ENCODE measurements around the gene SGMS1.
"Not testable (repeated sequence)": the region's sequence is repeated elsewhere in the genome, so short reads cannot be mapped to it uniquely, and the experiment has no call there.

SGMS1 gene

DNA sequence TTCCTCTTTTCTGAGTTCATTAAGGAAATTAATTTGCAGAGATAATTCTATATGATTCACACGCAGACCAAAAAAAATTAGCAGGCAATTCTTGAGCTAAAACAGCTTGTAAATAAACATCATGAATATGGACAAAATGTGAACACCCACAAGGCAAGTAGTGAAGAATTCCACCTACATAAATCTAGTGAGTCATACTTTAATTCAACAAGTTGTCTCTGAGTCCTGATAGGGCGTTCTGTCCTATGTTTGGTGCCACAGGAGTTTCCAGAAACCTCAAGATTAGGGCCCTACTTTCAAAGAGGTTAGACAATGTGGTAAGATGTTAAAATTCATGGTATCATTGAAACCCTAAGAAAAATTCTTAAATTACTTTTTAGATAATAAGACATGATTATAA, 122.3 kb downstream of the SGMS1 start:
- no peak for FAIRE-seq

DNA sequence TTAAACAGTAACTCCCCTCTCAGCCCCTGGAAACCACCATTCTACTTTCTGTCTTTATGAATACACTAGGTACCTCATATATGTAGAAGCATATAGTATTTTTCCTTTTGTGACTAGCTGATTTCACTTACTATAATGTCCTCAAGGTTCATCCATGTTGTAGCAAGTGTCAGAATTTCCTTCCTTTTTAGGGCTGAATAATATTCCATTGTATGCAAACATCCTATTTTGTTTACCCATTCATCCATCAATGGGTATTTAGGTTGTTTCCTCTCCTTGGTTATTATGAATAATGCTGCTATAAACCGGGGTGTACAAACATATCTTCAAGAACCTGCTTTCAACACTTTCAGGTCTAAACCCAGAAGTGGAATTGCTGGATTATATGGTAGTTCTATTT, 125.3 kb downstream of the SGMS1 start:
- no peak for FAIRE-seq

DNA sequence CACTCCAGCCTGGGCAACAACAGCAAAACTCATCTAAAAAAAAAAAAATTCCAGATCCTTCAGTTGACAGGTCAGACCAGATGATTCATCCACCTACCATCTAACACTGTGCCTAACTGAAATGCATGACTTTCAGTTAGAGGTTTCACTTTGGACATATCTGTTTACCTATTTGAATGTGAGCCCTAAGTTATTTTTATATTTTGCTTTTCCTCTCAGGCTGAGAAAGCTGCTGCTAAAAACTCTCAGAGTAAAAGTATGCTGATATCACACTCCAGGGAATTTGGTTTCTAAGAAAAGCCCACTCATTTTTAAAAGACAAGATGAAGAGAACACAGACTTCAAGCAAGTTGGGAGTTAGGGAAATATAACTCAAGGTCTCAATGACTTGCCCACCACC, 126.0 kb downstream of the SGMS1 start:
- FAIRE-seq = no peak

DNA sequence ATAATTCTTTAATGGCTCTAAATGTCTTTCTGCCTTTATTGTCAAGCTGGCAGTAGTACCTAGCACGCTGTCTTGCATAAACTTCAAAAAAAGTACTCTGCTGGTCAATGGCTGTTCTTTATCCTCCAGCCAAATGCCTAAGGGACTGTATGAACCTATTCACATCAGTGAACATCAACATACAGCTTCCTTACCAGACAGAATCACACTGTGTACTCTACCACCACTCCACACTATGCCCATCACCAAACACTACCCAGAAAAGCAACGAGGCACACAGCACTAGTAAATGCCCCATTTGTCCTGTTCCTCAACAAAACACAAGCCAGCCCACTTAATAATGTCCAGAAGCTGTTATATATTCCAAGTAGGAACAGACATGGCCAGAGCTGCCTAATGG, 127.5 kb downstream of the SGMS1 start:
- FAIRE-seq = no peak

DNA sequence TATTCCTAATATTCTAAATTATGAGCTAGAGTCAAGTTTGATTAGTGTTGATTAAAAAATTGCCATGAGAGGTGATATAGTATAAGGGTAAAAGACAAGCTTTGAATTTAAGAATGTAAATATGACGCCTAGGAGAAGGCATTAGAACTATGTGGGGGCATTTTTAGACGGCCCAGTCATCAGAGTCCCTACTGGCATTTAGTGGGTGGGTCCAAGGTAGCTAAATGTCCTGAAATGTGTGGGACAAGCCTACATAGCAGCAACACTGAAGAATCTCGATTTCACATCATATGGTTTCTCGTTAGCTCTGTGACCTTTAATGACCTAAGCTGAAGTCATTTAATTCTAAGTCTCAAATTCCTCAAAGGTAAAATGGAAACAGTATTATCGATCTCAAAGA, 133.5 kb downstream of the SGMS1 start:
- no peak for FAIRE-seq

DNA sequence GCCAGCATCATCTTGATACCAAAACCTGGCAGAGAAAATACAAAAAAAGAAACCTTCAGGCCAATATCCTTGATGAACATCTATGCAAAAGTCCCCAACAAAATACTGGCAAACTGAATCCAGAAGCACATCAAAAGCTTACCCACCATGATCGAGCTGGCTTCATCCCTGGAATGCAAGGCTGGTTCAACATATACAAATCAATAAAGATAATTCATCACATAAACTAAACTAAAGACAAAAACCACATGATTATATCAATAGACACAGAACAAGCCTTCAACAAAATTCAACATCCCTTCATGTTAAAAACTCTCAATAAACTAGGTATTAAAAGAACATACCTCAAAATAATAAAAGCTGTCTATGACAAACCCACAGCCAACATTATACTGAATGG, 139.2 kb downstream of the SGMS1 start:
- FAIRE-seq = not testable (repeated sequence)

DNA sequence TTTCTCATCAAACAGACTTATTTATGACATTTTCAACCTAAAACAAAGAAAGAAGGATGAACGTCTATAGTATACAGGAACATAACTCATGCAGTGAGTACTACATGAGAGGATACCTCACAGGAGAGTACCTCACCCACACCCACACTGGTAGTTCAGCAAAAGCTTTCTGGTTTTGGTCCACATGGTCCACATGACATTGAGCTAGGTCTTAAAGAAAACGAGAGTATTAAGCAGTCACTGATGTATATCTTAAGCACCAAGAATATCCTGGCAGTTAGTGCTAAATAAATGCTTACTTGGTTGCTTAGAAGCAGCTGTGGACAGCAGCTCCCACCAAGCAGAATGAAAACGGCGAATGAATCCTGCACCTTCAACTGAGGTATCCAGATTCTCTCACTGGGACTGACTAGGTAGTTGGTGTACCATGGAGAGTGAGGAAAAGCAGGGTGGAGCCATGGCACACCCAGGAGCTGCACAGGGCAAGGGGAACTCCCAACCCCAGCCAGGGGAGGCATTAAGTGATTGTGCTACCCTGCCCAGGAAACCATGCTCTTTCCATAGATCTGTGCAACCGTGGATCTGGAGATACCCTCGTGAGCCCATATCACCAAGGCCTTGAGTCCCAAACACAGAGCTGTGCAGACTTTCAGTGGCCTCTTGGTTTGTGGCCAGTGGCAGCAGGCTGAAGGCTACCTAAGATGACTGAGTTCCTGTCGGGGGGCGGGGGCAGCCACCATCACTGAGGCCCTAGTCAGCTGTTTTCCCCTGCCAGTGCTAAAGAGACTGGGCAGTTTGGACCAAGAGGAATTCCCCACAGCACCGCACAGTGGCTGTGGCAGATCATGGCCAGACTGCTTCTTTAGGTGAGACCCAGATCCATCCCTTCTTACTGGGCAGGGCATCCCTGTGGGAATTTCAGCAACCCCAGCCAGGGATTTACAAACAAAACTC, 143.4 kb downstream of the SGMS1 start:
- no peak for FAIRE-seq

DNA sequence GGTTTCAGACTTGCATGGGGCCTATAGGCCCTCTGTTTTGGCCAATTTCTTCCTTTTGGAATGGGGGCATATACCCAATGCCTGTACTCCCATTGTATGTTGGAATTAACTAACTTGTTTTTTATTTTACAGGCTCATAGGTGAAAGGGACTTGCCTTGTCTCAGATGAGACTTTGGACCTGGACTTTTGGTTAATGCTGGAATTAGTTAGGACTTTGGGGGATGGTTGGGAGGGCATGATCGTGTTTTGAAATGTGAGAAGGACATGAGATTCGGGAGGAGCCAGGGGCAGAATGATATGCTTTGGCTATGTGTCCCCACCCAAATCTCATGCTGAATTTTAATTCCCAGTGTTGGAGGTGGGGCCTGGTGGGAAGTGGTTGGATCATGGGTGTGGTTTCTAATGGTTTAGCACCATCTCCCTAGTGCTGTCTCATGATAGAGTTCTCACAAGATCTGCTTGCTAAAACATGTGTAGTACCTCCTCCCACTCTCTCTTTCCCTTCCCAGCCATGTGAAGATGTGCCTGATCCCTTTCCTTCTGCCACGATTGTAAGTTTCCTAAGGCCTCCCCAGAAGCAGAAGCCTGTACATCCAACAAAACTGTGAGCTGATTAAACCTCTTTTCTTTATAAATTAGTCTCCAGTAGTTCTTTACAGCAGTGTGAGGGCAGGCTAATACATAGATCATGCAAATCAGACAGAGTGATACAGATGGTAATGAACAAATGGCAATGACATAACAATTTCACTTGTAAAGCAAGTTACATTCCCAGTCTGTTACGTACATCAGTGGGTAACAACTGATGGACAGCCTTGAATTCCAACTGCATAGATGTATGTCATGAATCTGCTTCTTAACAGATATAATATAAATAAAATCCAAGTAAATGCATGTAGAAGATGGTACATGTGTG, 146.2 kb downstream of the SGMS1 start:
- no peak for FAIRE-seq

DNA sequence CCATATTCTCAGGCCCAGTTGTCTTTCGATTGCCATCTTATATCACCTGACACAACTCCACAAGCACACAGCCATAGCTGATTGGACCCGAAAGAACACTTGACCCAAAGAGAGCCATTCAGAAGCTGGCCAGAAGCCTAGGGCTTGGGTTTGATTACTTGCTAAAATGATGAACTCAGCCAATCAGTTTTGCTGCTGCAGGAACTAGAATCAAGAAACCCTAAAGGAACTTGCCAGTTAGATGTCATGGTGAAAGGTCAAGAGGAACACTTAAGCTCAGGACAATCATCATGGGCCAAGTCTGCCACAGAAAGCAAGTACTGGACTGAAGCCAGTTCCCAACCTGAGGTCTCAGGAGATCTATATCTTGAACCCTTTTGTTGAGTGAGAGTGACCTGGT, 150.0 kb downstream of the SGMS1 start:
- FAIRE-seq = no peak

DNA sequence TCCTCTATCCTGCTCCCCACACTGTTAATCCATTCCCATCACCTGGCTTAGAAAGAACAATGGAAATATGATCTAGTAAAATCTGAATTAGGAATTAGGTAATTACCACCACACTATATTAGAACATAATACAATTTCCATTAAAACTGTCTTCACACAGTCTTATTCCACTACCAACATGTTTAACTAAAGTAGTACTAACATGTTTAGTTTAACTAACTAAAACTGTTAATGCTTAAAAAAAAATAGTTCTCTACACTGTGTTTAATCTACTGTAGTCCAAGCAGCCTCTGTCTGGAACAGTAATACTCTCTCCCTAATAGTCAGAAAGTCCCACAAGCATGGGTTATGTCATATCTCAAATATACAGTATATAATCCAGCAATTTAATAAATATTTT, 150.8 kb downstream of the SGMS1 start:
- FAIRE-seq = peak; percentile 25

DNA sequence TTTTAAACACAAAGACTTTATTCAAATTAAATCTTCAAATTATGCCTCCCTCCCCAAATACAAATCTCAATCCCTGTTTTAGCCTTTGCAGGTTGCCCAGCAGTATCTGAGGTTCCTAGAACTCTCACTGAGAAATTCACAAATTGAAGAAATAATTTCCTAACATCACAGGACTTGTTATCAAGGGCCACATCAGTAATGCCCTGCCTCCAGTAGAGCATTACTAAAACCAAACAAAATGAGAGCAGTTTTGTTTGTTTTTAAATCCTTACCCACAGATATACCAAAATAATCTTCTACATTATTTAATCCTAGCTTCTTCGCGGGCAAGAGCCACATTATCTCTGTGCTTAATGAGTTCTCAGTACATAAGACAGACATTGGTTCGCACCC, 152.2 kb downstream of the SGMS1 start:
- FAIRE-seq = no peak

DNA sequence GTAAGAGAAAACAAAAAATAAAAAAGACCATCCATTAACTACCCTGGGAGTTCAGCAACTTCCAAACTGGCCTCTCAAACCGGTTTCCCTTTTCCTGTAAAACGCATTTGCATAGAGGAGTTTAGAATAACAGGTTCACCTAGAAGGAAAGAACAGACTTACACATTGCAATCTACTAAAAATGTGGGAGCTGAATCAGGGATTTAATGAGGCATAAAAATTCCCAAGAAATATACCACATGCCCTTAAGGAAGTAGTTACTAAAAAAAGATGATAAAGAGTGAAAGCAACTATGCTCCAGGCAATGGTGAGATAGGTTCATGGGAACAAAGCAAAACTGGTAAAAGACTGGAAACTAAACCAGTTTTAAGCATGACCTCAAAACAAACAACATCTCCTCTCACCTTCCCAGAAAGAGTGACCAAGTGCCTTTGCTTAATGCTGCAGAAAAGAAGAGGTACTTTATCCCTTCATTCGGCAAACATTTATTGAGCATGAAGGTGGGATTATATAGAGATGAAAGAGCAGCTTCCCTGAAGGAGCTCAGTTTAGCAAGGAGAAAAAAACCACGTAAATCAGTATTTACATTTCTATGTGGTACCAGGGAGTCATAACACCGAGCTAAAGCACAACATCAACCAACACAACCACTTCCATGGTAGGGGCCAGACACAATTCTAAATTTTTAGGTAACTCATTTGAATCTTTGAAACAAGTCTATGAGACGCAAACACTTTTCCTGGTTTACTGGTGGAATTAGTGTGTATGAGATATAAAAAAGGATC, 152.8 kb downstream of the SGMS1 start:
- no peak for FAIRE-seq

DNA sequence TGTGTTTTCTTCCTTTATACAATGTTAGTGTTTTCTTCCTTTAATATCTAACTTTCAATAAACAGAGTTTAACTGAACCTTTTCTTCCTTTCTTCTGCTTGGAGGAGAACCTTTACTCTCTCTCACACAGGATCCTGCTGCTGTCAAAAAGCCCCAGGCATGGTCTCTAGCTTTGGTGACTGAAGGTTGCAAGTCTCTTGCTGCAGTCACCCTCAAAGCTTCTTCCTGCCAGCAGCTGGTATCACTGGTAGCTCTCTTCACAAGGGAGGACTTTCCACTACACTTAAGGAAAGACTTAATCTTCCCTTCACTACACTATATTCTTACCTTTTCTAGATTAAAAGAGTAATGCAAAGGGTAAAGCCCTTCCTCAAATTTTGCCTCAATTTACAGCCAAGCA, 153.4 kb downstream of the SGMS1 start:
- no peak for FAIRE-seq

DNA sequence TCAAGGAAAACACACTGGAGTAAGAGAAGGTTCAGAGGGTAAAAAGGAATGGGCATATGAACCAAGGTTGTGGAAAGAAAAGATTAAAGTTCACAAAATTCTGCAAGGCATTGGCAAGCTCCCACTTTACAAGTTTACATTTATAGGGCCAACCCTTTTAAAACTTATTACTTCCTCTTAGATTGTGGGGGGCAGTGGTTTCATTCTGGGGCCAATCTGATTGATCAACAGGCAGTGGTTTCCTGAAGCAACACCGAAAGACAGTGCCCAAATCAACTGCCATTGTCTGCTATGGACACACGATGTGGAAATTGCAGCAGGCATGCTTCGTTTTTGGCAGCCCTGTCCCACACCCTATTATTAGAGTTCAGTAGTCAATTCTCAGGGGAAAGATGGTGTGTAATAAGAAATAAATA, 154.0 kb downstream of the SGMS1 start:
- FAIRE-seq = no peak

DNA sequence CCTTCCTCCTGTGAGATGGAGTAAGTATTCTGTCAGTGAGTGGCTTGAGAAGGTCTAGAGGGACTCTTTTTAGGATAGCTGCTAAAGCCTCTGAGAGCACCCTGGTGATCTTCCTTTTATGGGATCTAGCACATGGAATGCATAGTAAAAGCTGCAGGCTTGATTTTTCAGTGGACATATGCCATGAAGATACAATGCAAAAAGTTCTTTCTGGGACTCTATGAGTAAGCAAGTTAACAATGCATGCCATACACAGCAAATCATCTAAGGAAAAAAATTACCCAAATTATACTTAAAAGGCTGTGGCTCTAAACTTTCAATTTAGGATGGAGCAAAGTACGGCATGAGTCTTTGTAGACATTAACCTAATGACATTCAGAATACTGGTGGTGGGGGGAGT, 154.5 kb downstream of the SGMS1 start:
- FAIRE-seq = no peak

DNA sequence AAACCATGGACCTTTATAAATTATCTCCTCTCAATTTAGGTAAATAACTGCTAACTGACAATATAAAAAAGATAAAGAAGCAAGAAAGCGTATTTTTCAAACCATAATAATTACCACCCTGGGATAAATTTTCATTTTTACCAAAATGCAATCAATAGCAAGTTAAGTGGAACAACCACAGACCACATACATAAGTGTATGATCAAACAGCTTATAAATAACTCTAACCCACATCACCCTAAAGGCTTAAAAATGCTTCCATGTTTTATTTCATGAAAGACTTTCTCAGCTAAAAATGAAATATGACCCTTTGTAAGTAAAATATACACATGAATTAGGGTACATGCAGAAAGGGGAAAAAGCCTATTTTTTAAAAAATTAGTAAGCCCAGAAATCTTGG, 156.5 kb downstream of the SGMS1 start:
- FAIRE-seq = no peak

DNA sequence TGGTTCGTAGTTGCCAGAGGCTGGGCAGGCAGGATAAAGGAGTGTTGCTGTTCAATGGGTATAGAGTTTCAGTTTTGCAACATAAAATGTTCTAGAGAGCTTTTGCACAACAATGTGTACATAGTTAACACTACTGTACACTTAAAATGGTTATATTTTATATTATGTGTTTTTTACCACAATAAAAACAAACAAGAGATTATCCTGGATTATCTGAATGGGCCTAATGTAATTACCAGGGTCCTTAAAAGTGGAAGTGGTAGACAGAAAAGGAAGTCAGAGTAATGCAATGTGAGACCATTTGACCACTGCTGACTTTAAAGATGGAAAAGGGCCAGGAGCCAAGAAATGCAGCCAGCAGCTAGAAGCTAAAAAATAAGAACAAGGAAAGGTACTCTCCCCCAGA, 159.7 kb downstream of the SGMS1 start:
- FAIRE-seq = no peak

DNA sequence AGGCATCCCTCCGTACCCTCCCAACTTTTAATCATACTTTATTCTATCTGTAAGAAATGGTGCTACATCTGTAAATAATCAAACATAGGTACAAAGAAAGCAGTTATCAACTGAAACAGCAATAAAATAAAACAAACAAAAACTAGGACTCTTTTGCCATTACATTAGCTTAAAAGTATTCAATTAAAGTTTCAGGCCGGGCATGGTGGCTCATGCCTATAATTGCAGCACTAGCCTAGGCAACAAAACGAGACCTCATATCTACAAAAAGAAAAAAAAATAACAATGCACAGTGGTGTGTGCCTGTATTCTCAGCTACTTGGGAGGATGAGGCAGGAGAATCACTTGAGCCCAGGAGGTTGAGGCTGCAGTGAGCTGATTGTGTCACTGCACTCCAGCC, 161.9 kb downstream of the SGMS1 start:
- FAIRE-seq = no peak

DNA sequence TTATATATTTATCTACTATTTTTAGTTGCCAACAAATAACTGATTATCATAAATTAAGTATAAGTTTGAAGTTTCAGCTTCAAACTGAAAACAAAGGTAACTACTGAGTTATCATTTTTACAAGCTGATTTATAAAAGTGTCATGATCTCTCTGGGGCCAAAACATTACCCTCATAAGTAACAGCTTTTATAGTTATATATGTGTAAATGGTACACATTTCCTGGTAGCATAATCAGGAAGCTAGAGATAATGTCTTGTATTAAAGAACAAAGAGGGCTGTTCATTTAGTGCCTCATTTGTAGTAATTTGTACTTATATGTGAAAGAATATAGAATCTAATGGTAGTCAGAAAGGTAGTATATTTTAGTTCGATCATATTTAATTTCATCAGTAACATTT, 162.6 kb downstream of the SGMS1 start:
- peak; percentile 58 for FAIRE-seq

DNA sequence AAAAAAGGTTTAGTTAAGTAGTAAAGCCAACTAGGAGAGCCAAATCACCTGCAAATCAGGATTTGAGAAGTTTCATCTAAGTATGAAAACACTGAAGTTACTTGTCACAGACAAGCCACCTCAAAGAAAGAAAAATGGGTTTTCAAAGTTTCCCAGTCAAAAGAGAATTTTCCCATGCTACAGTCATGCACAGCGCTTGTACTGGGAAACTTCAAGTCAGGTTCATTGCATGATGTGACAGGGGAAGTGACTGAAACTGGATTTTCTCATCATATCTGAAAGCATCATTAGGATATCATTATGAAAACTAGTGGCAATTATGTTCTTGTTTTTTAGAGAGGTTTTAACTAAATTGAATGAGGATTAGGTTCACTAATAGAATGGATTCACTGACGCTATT, 167.0 kb downstream of the SGMS1 start:
- FAIRE-seq = no peak

DNA sequence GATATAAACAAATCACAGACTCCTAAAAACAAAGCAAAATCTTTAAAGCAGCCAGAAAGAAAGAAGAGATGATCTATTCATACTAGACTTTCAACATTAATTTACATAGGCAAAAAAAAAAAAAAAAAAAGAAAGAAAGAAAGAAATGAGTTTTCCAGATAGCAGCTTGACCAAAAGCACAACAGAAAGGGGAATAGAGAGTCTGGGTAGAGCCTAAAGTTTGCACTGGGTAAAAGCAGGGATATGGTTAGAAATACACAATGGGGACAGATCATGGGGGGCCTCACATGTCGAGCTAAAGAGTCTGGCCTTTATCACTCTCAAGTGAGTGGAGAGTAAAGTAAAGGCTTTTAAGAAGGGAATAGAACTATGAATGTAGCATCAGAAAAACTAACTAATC, 169.8 kb downstream of the SGMS1 start:
- no peak for FAIRE-seq

DNA sequence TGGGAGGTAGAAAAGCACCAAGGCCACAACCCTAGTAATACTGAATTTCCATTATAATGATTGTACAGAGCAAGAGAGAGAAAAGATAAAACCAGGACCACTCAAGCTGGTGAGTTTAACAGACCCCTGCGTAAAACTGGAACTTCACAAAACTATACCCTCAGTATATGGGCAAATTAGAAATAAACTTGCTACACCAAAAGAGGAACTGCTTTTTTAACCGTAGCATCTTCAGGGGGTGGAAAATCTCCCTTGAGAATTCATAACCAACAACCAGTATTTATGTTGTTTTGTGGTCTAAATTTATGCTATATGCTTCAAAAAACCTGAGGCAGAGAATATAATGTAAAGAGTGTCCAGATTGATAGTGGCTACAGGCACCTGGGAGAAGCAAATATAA, 171.2 kb downstream of the SGMS1 start:
- no peak for FAIRE-seq

DNA sequence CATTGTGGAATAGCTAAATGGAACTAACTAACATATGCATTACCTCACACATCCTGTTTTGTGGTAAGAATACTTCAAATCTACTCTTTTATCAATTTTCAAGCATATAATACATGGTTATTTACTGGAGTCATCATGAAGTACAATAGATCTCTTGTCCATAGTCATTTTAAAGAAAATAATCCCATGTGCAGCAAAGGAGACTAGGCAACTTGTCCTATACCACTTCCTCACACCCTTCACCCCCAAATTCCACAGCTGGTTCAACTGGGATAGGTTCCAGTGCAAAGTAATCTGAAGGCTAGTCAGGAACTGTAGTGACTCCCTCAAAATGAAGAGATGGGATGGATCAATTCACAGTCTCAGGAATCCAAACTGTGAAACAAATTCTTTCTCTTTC, 176.1 kb downstream of the SGMS1 start:
- no peak for FAIRE-seq
